Prostate gland (tissue), 2 donors: ENCODE data around the gene GFOD2. TPM values are rescaled to one million over a fixed set of nuclear protein-coding genes. Genes with fewer than 3 reads are reported as not detected.
"Not testable (repeated sequence)": the region's sequence is repeated elsewhere in the genome, so short reads cannot be mapped to it uniquely, and the experiment has no call there.

ENCODE experiments used
- DNase-seq: peaks from one replicate; pipeline ENCODE4 v3.0.0-alpha.2; 2019; ENCODE audit warnings: low spot score
- H3K27ac ChIP-seq, 2 donors: fragments of 200-600 bp; sonication (generic); 2 replicates each; pipeline ENCODE4 v1.5.1; 2017 to 2019
- H3K27me3 ChIP-seq: fragments of 200-600 bp; sonication (generic); replicated peaks from 2 replicates; pipeline ENCODE4 v1.5.1; 2019; ENCODE audit not compliant: insufficient read depth
- H3K36me3 ChIP-seq, 2 donors: fragments of 200-600 bp; sonication (generic); 1 replicate in 1 of 2; 2 replicates in 1 of 2; pipeline versions ENCODE4 v1.5.1 to v1.8.1; 2017 to 2019
- H3K4me1 ChIP-seq: fragments of 200-600 bp; sonication (generic); replicated peaks from 2 replicates; pipeline ENCODE4 v1.5.1; 2019
- H3K4me3 ChIP-seq, 2 donors: fragments of 200-600 bp; sonication (generic); 2 replicates each; pipeline ENCODE4 v1.5.1; 2017 to 2019
- H3K9me3 ChIP-seq: fragments of 200-600 bp; sonication (generic); 2 replicates; pipeline ENCODE4 v1.5.1; 2017
- POLR2A ChIP-seq: fragments of 450-650 bp; IDR thresholded peaks from one replicate; pipeline ENCODE4 v1.6.1; 2016; ENCODE audit warnings: antibody characterized with exemption, mild to moderate bottlenecking
- POLR2AphosphoS5 ChIP-seq: sonication (generic); formaldehyde crosslinking; IDR thresholded peaks from one replicate; pipeline ENCODE4 v1.6.1; 2017; ENCODE audit warnings: antibody characterized with exemption
- WGBS: methylation state at CpG from one replicate; pipeline ENCODE4 v1.1.5; 2018; 5-methylcytosine and 5-hydroxymethylcytosine counted together
- intact Hi-C: fragments of 100-400 bp; cut with DNase I; formaldehyde crosslinking; loops from one replicate; pipeline ENCODE4 v1.14.2; 2022
- total RNA-seq, 2 donors: library from RNA; depleted of rRNA; stranded (reverse); fragments of >200 nt; gene quantifications; one replicate each; pipeline ENCODE4 v1.1.0, GENCODE V29; 2016
- TF ChIP-seq, protein P1 (sequence below), 4 experiments: fragments of 200-600 bp in 2 of 4; fragments of 450-650 bp in 2 of 4; sonication (generic) in 2 of 4; IDR thresholded peaks; 1 replicate in 3 of 4; 2 replicates in 1 of 4; pipeline ENCODE4 v1.5.1; 2016 to 2019; ENCODE audit warnings: antibody characterized with exemption in 4 of 4, mild to moderate bottlenecking in 2 of 4, moderate library complexity in 2 of 4

The GFOD2 gene
- total RNA-seq, 2 donors from 2014 or later, result 16.0 to 27.4 TPM

DNA sequence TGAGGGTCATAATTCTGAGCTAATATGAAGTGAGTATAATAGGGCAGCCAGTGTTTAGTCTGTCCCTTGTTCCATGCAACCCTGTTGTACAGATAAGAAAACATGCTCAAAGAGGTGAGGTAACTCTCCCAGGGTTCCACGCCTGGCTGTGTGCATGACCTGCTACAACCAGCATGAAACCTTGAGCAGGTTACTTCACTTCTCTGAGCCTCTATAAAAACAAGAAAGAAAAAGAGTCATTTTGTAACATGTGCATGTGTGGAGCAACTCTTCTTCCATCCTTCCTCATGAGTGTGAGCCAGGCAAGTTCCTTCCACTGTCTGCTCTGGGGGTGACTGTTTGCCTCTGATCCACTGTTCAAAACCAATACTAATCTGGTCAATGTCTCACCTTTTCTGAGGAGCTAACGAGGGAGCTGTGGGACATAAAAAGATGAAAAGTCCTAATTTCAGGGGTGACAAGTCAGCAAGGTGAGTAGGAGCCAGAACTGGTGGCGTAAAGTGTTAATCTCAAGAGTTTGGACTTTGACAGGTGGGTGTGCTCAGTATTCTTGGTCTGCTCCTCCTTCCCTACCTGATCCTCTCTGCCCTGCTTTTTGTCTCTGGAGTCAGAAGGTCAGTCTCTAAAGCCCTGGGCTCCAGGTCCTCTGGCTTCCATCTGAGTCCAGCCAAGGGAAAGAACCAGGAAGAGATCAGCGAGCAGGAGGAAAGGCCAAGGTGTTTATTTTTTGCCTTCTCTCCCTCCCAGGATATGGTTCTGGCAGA, 21.5 kb downstream of the GFOD2 start:
- no peak overlapping the region for H3K4me3 ChIP-seq
- no peaks in the 10 kb centered on the region for H3K4me1 ChIP-seq
- H3K36me3 ChIP-seq, result no peaks in the 10 kb centered on the region
- no peaks in the 10 kb centered on the region for H3K9me3 ChIP-seq
- 83% methylated on average over 4 of the region's 4 CpGs for WGBS
- TF ChIP-seq, protein P1, sequence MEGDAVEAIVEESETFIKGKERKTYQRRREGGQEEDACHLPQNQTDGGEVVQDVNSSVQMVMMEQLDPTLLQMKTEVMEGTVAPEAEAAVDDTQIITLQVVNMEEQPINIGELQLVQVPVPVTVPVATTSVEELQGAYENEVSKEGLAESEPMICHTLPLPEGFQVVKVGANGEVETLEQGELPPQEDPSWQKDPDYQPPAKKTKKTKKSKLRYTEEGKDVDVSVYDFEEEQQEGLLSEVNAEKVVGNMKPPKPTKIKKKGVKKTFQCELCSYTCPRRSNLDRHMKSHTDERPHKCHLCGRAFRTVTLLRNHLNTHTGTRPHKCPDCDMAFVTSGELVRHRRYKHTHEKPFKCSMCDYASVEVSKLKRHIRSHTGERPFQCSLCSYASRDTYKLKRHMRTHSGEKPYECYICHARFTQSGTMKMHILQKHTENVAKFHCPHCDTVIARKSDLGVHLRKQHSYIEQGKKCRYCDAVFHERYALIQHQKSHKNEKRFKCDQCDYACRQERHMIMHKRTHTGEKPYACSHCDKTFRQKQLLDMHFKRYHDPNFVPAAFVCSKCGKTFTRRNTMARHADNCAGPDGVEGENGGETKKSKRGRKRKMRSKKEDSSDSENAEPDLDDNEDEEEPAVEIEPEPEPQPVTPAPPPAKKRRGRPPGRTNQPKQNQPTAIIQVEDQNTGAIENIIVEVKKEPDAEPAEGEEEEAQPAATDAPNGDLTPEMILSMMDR (IDR thresholded peaks at IDR 0.05), result no peak
- TF ChIP-seq POLR2AphosphoS5, result no peak
- TF ChIP-seq POLR2A, result no peak
- no peaks in the 10 kb centered on the region for H3K27me3 ChIP-seq
- no peak for DNase-seq
- H3K27ac ChIP-seq, result no peak overlapping the region
- intact Hi-C loops, result no loop called here

DNA sequence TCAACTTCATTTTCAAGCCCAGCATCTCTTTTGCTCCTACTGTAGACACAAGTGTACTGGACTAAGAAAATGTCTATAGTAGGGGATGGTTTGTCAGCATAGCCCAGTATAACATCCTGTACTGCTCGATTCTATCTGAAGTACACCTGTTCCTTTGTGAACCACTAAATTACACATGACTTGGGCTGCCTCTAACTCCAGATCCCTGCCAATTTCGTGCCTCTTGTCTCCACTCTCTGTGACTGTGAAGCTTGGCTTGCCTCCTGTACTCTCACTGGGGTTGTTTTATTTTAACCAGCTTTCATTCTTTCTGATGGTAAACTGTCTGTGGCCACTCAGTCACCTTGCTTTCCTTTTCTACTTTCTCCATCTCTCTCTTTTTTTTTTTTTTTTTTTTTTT, 24.5 kb downstream of the GFOD2 start:
- DNase-seq, result no peak
- TF ChIP-seq POLR2A (no peak), POLR2AphosphoS5 (no peak)
- TF ChIP-seq, protein P1 (IDR thresholded peaks at IDR 0.05), result no peak
- no peak overlapping the region for H3K27ac ChIP-seq
- H3K9me3 ChIP-seq, result no peaks in the 10 kb centered on the region
- H3K4me1 ChIP-seq, result no peaks in the 10 kb centered on the region
- no peak overlapping the region for H3K4me3 ChIP-seq
- WGBS, result 42% methylated on average over 2 of the region's 2 CpGs
- intact Hi-C loops, result no loop called here
- no peaks in the 10 kb centered on the region for H3K36me3 ChIP-seq
- no peaks in the 10 kb centered on the region for H3K27me3 ChIP-seq

DNA sequence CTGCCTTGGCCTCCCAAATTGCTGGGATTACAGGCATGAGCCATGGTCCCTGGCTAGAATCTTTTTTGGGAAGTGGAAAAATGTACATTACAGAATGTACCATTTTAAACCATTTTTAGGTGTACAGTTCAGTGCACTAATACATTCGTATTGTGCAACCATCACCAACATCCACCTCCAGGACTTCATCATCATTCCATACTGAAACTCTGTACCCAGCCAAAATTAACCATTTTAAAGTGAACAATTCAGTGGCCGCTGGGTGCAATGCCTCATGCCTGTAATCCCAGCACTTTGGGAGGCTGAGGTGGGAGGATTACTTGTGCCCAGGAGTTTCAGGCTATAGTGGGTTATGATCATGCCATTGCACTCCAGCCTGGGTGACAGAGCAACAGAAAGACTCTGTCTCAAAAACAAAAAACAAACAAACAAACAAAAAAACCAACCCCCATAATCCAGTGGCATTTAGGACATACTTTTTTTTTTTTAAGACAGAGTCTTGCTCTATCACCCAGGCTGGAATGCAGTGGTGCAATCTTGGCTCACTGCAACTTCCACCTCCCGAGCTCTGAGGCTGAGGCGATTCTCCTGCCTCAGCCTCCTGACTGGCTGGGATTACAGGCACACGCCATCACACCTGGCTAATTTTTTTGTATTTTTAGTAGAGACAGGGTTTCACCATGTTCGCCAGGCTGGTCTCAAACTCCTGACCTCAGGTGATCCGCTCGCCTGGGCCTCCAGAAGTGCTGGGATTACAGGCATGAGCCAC, 25.4 kb downstream of the GFOD2 start:
- H3K27me3 ChIP-seq, intact Hi-C loops, H3K27ac ChIP-seq, DNase-seq, H3K4me3 ChIP-seq, H3K4me1 ChIP-seq, H3K9me3 ChIP-seq, H3K36me3 ChIP-seq: not testable (repeated sequence)
- 92% methylated on average over 8 of the region's 8 CpGs for WGBS

DNA sequence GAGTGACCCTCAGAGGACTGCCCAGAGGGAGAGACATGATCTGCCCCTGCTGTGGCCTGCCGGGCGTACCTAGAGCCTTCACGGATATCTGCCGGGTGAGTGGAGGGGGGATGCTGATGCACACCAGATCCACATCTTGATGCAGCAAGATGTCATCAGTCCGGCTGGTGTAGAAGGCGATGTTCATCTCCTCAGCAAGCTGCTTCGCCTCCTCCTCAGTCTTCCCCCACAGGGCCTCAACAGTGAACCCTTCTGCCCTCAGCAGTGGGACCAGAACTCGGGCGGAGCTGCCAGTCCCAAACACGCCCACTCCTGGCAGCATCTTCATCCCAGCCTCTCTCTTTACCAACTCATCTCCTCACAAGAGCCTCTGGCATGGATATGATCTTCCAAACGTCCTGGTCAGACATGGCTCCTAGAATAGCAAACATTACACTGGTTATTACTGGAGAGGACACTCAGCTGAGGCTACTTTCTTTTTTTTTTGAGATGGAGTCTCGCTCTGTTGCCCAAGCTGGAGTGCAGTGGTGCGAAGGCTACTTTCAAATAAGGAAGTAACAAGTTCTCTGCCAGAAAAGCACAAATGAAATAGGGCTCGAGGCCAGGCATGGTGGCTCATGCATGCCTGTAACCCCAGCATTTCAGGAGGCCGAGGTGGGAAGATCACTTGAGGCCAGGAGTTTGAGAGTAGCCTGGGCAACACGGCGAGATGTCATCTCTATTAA, 33.6 kb downstream of the GFOD2 start:
- WGBS, result 85% methylated on average over 17 of the region's 17 CpGs
- Histone ChIP-seq H3K4me1 (no peaks in the 10 kb centered on the region), H3K9me3 (no peaks in the 10 kb centered on the region), H3K27ac (peak overlapping the region in 1 of 2 donors; percentile 15), H3K27me3 (no peaks in the 10 kb centered on the region), H3K36me3 (no peaks in the 10 kb centered on the region), H3K4me3 (no peak overlapping the region)
- TF ChIP-seq POLR2AphosphoS5, result no peak
- TF ChIP-seq POLR2A, result no peak
- TF ChIP-seq, protein P1 (IDR thresholded peaks at IDR 0.05), result no peak
- DNase-seq, result no peak
- intact Hi-C loops, result no loop called here

DNA sequence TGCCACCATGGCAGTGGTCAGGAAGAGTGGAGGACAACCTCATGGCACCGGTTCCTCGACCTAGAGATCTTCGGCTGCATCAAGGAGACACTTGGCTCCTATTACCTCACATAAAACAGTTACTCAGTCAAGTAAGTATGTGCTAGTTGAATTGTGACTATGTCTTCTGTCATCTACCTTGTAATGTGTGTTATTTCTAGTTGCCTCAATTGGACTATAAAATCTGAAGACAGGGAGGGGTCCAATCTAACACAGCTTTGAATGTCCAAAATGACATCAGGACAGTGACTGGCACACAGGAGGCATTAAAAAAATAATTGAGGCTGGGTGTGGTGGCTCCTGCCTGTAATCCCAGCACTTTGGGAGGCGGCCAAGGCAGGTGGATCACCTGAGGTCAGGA, 35.3 kb downstream of the GFOD2 start:
- no peak overlapping the region for H3K4me3 ChIP-seq
- no peaks in the 10 kb centered on the region for H3K27me3 ChIP-seq
- no peaks in the 10 kb centered on the region for H3K4me1 ChIP-seq
- H3K9me3 ChIP-seq, result no peaks in the 10 kb centered on the region
- no peak overlapping the region for H3K27ac ChIP-seq
- intact Hi-C loops, result no loop called here
- DNase-seq, result no peak
- TF ChIP-seq, protein P1 (IDR thresholded peaks at IDR 0.05), result no peak
- TF ChIP-seq POLR2A, result no peak
- WGBS, result 96% methylated on average over 4 of the region's 4 CpGs
- no peaks in the 10 kb centered on the region for H3K36me3 ChIP-seq
